ENCODE results near the gene KISS1.

Gene KISS1

DNA sequence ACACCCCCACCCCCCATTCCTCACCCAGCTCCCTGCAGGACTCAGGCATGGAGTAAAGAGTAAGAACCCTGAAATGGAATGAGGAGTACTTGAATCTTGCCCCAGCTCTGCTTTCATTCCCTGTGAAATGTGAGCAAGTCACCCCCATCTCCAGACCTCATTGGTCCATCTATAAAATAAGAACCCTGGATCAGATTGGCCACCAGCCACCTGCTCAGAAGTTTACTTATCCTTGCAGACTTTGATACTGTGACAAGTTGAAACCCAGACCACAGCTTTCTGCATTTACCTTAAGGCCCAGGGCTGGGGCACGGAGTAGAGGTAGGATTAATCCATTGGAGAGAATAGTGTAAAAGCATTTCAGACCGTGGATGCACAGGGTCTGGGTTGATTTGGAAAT lies 2.2 kb downstream of the KISS1 start:
- no peak for DNase-seq (ENCODE audit: extremely low read depth in 1 of 2, low read depth in 1 of 2)

GRCh38 chr1:204192589-204193352 lies 3.5 kb downstream of the KISS1 start:
- DNase-seq (ENCODE audit: extremely low read depth in 1 of 2, low read depth in 1 of 2) = no peak

GRCh38 chr1:204192046-204192445 lies 4.2 kb downstream of the KISS1 start:
- DNase-seq (ENCODE audit: extremely low read depth in 1 of 2, low read depth in 1 of 2) = no peak

DNA sequence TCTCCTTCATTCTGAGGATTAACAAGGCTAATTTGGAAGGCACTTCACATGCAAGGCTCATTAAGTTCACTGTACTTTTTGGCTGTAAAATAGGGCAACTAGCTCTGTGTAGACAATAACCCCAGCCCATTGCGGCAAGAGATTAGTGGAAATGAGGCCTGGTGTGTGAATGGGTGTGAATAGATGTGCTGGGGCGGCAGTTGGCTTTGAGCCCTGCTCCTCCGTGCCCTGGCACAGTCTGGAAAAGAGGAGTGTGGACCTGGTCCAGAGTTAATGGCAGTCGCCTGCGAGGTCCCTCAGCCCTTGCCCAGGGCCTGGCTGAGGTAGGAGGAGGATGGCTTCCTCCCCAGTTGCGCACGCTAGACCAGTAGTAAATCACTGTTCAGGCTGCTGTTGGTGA lies 4.8 kb downstream of the KISS1 start:
- DNase-seq (ENCODE audit: extremely low read depth in 1 of 2, low read depth in 1 of 2) = no peak

- DNase-seq (ENCODE audit: extremely low read depth in 1 of 2, low read depth in 1 of 2) = peak in 1 of 2 donors; percentile 4
These were observed 5.8 kb downstream of the KISS1 start for GRCh38 chr1:204190212-204191211.

GRCh38 chr1:204188959-204189639 lies 7.2 kb downstream of the KISS1 start:
- DNase-seq (ENCODE audit: extremely low read depth in 1 of 2, low read depth in 1 of 2) = no peak

DNA sequence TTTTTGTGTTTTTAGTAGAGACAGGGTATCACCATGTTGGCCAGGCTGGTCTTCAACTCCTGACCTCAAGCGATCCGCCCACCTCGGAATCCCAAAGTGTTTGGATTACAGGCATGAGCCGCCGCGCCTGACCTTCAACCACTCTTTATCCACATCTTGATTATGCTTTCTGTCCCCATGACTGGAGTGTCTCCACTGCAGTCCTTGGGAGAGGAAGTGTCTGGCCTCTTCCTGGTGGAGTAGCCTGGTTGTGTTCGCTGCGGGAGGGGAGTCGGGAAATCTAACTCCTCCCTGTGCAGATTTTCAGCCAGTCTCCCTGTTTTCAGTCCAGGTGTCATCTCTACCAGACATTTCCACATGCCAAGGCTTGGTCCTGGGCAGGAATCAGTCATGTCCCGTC lies 9.7 kb downstream of the KISS1 start:
- no peak for DNase-seq (ENCODE audit: extremely low read depth in 1 of 2, low read depth in 1 of 2)

- DNase-seq (ENCODE audit: extremely low read depth in 1 of 2, low read depth in 1 of 2) = no peak
These were observed 15.2 kb downstream of the KISS1 start for GRCh38 chr1:204181116-204181515.

DNA sequence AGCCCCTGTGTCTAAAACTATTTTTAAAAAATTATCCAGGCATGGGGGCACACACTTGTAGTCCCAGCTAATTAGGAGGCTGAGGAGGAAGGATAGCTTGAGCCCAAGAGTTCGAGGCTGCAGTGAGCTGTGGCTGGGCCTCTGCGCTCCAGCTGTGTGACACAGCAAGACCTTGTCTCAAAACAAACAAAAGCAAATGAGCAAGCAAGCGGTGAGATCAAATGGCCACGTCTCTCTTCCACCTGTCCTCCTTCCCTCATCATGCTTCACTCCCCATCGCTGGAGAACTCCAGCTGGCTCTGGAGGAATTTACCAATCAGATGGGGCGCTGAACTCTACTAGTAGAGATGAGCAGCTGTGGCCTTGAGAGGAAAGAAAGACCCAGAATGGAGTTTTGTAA lies 16.2 kb downstream of the KISS1 start:
- no peak for DNase-seq (ENCODE audit: extremely low read depth in 1 of 2, low read depth in 1 of 2)

DNA sequence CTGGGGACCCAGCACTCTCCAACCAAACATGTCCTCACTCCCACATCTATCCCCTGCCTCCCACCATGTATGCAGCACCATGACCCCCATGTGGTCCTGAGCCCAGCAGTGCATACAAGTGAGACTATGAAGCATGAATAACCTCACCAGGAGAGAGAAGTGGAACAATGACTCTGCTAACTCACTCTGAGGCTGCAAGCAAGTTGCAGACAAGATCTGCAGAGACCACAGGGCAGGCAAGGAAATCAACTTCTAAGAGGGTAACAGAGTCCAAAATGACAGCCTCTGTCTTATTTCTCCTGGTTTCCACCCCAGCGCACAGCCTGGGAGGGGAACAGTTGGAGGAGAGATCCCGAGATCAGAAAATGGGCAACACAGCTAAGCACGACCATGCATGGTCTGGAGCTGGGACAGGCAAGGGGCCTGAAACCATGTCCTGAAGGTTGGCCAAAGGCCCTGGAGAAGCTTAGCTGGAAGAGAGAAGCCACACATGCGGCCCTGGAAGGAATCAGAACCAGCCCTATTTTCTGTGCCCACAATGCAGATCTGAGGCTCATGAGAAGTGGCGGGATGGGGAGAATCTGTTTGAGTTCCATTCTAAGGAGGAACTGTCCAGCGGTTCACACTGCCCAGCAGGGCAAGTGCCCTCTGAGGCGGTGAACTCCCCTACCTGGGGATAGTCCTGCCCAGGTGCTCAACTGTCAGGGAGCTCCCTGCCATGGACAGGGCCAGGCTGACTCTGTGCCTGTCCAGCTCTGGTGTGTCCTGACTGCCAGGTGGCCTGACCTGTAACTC lies 17.6 kb downstream of the KISS1 start:
- no peak for DNase-seq (ENCODE audit: extremely low read depth in 1 of 2, low read depth in 1 of 2)

DNA sequence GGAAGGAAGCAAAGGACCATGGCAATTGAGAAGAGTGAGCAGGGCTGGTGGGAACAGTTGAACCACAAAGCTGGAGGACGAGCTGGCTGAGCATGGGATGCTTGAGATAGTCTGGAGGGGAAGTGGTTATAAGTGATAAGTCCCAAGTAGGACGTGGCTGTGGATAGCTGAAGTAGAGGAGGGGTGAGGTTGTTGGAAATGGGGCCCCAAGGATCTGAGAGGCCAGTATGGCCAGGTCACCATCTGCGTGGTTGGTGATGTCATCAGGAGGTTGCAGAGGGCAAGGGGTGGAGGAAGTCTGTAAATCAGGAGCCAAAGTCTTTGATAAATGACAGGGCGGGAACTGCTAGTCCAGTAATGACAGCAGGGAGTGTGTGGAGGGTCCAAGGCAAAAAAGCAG lies 19.2 kb downstream of the KISS1 start:
- no peak for DNase-seq (ENCODE audit: extremely low read depth in 1 of 2, low read depth in 1 of 2)

DNA sequence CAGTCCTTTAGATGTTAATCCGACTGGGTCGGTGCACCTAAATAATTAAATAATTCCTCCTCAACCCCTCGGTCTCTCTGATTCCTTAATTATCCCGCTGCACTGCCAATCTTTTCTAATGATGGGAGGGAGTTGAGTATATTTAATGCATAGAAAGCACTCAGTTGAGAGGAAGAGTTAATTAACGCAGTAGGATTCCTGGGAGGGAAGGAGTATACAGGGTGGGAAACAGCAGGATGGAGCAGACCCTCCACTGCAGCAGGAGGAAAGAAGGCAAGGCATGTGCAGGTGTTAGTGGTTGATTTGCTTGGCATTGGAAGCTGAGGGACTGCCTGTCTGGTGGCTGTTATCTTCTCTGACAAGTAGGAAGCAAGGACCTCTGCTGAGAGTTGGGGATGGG lies 20.2 kb downstream of the KISS1 start:
- no peak for DNase-seq (ENCODE audit: extremely low read depth in 1 of 2, low read depth in 1 of 2)

GRCh38 chr1:204174958-204175357 lies 21.3 kb downstream of the KISS1 start:
- no peak for DNase-seq (ENCODE audit: extremely low read depth in 1 of 2, low read depth in 1 of 2)

- no peak for DNase-seq (ENCODE audit: extremely low read depth in 1 of 2, low read depth in 1 of 2)
These were observed 23.8 kb downstream of the KISS1 start for GRCh38 chr1:204172404-204173029.

DNA sequence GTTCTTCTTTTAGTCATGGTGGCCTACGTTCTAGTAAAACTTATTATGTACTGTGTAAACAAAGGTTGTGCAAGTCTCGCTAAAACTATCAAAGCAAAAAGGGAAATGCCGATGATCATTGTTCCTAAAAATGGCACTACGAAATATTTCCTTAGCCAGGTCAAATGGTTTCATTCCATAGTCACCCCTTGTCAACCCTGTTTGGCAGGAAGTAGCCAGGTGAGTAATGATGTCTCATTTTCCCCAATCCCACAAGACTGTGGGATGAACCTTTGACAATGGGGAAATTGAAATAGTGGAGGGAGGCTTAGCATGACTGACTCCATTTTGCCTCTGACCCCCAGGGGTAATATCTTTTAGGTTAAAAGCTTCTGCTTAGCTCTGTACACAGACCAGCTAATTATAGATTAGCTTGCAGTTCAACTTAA lies 24.5 kb downstream of the KISS1 start:
- no peak for DNase-seq (ENCODE audit: extremely low read depth in 1 of 2, low read depth in 1 of 2)

GRCh38 chr1:204170494-204171155 lies 25.7 kb downstream of the KISS1 start:
- no peak for DNase-seq (ENCODE audit: extremely low read depth in 1 of 2, low read depth in 1 of 2)

DNA sequence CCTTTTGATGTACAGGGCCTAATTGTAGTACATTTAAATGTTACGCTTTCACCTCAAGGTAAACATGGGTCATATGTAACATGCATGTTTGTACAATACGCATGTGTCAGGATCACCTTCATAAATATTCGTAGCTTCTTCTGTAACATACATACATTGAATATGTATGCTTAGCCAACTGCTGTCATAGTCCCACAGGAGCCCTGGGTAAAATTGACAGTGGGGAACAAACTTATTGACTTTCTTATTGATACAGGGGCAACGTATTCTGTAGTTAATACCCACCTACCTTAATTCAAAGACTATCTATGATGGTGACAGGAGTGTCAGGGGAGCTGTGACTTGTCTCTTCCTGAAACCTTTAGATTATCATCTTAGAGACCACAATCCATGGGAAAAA lies 26.4 kb downstream of the KISS1 start:
- DNase-seq (ENCODE audit: extremely low read depth in 1 of 2, low read depth in 1 of 2) = no peak

DNA sequence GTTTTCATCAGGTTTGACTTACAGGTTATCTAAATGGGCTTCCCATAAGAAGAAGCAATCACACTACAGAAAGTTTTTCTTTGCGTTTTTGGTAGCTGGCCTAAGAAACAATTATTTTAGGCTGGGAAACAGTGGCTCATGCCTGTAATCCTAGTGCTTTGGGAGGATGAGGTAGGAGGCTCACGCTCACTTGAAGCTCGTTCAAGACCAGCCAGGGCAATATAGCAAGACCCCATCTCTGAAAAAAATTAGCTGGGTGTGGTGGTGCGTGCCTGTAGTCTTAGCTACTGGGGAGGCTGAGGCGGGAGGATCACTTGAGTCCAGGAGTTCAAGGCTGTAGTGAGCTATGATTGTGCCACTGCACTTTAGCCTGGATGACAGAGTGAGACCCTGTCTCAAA lies 28.6 kb downstream of the KISS1 start:
- no peak for DNase-seq (ENCODE audit: extremely low read depth in 1 of 2, low read depth in 1 of 2)

GRCh38 chr1:204166219-204166618 lies 30.1 kb downstream of the KISS1 start, which contains the start of gene REN:
TSS of gene REN (minus strand) at chr1:204166337. CDS start at chr1:204166293, 44 bp downstream.
- DNase-seq (ENCODE audit: extremely low read depth in 1 of 2, low read depth in 1 of 2) = no peak
